PC-3 (cell line): ENCODE measurements around the gene GMPR. TPM values are rescaled to one million over a fixed set of nuclear protein-coding genes. Genes with fewer than 3 reads are reported as not detected.
A peak's percentile ranks its signal among the peaks of the same experiment; 100 is the strongest.

Source experiments
- ATAC-seq: fragments of 200-7000 bp; cut with Tn5 transposase; 2 replicates; pipeline ENCODE4 v1.9.1; 2020; ENCODE audit warnings: mild to moderate bottlenecking, moderate library complexity
- BruUV-seq: library from RNA; stranded (reverse); fragments of 400-500 nt; replicated peaks from 2 replicates; lab custom pipeline; 2021; lab: Mats Ljungman, UMichigan
- CTCF ChIA-PET: fragments of 300-600 bp; sonication (Branson Sonifier 250); formaldehyde crosslinking; loops from one replicate; lab custom pipeline; 2022; ENCODE audit warnings: antibody characterized with exemption; lab: Charles Lee
- POLR2A ChIA-PET: fragments of 300-600 bp; sonication (Branson Sonifier 250); formaldehyde crosslinking; loops from one replicate; lab custom pipeline; 2022; ENCODE audit warnings: antibody characterized with exemption; ENCODE audit not compliant: unreplicated experiment; lab: Charles Lee
- DNase-seq: peaks from one replicate; pipeline ENCODE4 v3.0.0-alpha.2; 2015
- H2AFZ ChIP-seq: fragments of 300-600 bp; sonication (generic); 2 replicates; pipeline ENCODE4 v1.6.0; 2016; ENCODE audit warnings: antibody characterized with exemption, low read length
- H3F3A ChIP-seq: fragments of 300-600 bp; sonication (generic); one replicate; pipeline ENCODE4 v1.6.0; 2017; ENCODE audit warnings: antibody characterized with exemption, low read length, control low read depth, mild to moderate bottlenecking; ENCODE audit not compliant: unreplicated experiment
- H3K27ac ChIP-seq: fragments of 300-600 bp; sonication (generic); 2 replicates; pipeline ENCODE4 v1.5.1; 2016; ENCODE audit warnings: mild to moderate bottlenecking, low read length
- H3K27me3 ChIP-seq: fragments of 300-600 bp; sonication (generic); 2 replicates; pipeline ENCODE4 v1.6.1; 2016; ENCODE audit warnings: low read length, mixed read lengths
- H3K36me3 ChIP-seq: fragments of 300-600 bp; sonication (generic); 2 replicates; pipeline ENCODE4 v1.6.1; 2016; ENCODE audit warnings: low read depth, mixed run types, low read length, mixed read lengths
- H3K4me1 ChIP-seq: fragments of 300-600 bp; sonication (generic); 2 replicates; pipeline ENCODE4 v1.5.1; 2016; ENCODE audit warnings: low read length; ENCODE audit not compliant: insufficient read depth
- H3K4me2 ChIP-seq: fragments of 300-600 bp; sonication (generic); 2 replicates; pipeline ENCODE4 v1.6.0; 2016; ENCODE audit warnings: low read length
- H3K4me3 ChIP-seq: fragments of 300-600 bp; sonication (generic); 2 replicates; pipeline ENCODE4 v1.5.1; 2016; ENCODE audit warnings: mild to moderate bottlenecking, low read length, mixed read lengths
- H3K79me2 ChIP-seq: fragments of 300-600 bp; sonication (generic); 2 replicates; pipeline ENCODE4 v1.6.1; 2017; ENCODE audit warnings: low read length, mixed read lengths
- H3K9ac ChIP-seq: fragments of 300-600 bp; sonication (generic); 2 replicates; pipeline ENCODE4 v1.6.0; 2016; ENCODE audit warnings: mild to moderate bottlenecking, low read length
- H3K9me2 ChIP-seq: fragments of 300-600 bp; sonication (generic); replicated peaks from 2 replicates; pipeline ENCODE4 v1.6.1; 2016; ENCODE audit warnings: mixed run types, low read length, mixed read lengths
- H3K9me3 ChIP-seq: fragments of 300-600 bp; sonication (generic); 2 replicates; pipeline ENCODE4 v1.6.1; 2016; ENCODE audit warnings: low read length, mixed read lengths
- H4K20me1 ChIP-seq: fragments of 300-600 bp; sonication (generic); 2 replicates; pipeline ENCODE4 v1.6.1; 2016; ENCODE audit warnings: low read length, mixed read lengths
- EZH2 ChIP-seq: fragments of 300-600 bp; sonication (generic); IDR thresholded peaks from one replicate; pipeline ENCODE4 v1.6.1; 2017; ENCODE audit warnings: antibody characterized with exemption, mild to moderate bottlenecking, low read length; ENCODE audit not compliant: unreplicated experiment
- EZH2phosphoT487 ChIP-seq: fragments of 300-600 bp; sonication (generic); IDR thresholded peaks from 2 replicates; pipeline ENCODE4 v1.6.1; 2018; ENCODE audit warnings: mild to moderate bottlenecking, antibody characterized with exemption, low read length, borderline replicate concordance
- intact Hi-C: fragments of 100-400 bp; cut with micrococcal nuclease; formaldehyde crosslinking; loops from 2 replicates; pipeline ENCODE4 v1.9.0; 2023
- total RNA-seq: library from RNA; depleted of rRNA; stranded (reverse); fragments of >200 nt; gene quantifications from 2 replicates; pipeline ENCODE4 v1.2.3, GENCODE V29; 2014
- TF ChIP-seq, protein P1 (sequence below): fragments of 300-600 bp; sonication (generic); conservative IDR thresholded peaks from 2 replicates; pipeline ENCODE4 v1.5.1; 2017; ENCODE audit warnings: antibody characterized with exemption, low read depth, mild to moderate bottlenecking, low read length

Gene GMPR
- total RNA-seq, 1 experiment from 2014 or later = 5.8 TPM

DNA sequence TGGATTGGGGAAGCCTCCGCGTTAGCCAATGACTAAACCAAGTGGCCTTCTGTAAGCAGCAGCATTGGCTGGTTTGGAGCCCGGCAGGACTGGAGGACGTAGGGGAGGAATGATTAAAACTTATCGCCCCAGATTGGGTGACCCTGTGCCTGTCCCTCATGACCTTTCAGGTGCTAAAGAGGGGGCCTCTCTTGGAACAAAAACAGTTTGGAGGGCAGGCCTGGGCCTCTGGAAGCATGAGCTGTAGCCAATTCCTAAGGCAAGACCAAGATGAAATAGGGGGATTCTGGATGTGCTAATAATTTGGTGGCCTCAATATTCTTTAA lies 1.4 kb downstream of the GMPR start:
- intact Hi-C loops = loop anchor here (1.0 to 5.0 kb wide), 2 partner anchors 38 to 78 kb away; no protein-coding TSS in a partner anchor
- Histone ChIP-seq H3K79me2 (no peaks in the 10 kb centered on the region), H3K36me3 (no peaks in the 10 kb centered on the region), H3K27me3 (0 out of 2 replicates have a peak, but pooled peaks cover 5% of the 10 kb centered on the region), H3K9me2 (no peaks in the 10 kb centered on the region), H3K9ac (peak overlapping the region; percentile 32; the same call in 1 of the 2 replicates), H3K27ac (no peak overlapping the region), H3K4me1 (peaks cover 24% of the 10 kb centered on the region), H3F3A (no peaks in the 10 kb centered on the region), H3K9me3 (no peaks in the 10 kb centered on the region), H3K4me2 (peak overlapping the region; percentile 90), H3K4me3 (peak overlapping the region; percentile 92), H4K20me1 (no peaks in the 10 kb centered on the region), H2AFZ (peak overlapping the region; percentile 86)
- CTCF ChIA-PET = interaction anchor here (1.3 kb wide), 1 partner anchor 38 kb away, joined by 4 read pairs; no protein-coding TSS in a partner anchor
- BruUV-seq = no TSS peak
- TF ChIP-seq EZH2 = no peak
- TF ChIP-seq, protein P1, sequence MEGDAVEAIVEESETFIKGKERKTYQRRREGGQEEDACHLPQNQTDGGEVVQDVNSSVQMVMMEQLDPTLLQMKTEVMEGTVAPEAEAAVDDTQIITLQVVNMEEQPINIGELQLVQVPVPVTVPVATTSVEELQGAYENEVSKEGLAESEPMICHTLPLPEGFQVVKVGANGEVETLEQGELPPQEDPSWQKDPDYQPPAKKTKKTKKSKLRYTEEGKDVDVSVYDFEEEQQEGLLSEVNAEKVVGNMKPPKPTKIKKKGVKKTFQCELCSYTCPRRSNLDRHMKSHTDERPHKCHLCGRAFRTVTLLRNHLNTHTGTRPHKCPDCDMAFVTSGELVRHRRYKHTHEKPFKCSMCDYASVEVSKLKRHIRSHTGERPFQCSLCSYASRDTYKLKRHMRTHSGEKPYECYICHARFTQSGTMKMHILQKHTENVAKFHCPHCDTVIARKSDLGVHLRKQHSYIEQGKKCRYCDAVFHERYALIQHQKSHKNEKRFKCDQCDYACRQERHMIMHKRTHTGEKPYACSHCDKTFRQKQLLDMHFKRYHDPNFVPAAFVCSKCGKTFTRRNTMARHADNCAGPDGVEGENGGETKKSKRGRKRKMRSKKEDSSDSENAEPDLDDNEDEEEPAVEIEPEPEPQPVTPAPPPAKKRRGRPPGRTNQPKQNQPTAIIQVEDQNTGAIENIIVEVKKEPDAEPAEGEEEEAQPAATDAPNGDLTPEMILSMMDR = no peak
- no peak for TF ChIP-seq EZH2phosphoT487
- ATAC-seq (peak; percentile 73), DNase-seq (no peak)
- POLR2A ChIA-PET = interaction anchor here (0.6 kb wide), 1 partner anchor 782 kb away, joined by 3 read pairs; no protein-coding TSS in a partner anchor

- ChIA-PET CTCF (no interaction called here), POLR2A (no interaction called here)
- Histone ChIP-seq H3F3A (no peaks in the 10 kb centered on the region), H3K4me3 (no peak overlapping the region), H2AFZ (no peak overlapping the region), H3K9me2 (no peaks in the 10 kb centered on the region), H3K4me1 (peaks cover 24% of the 10 kb centered on the region), H3K9ac (no peak overlapping the region), H3K79me2 (no peaks in the 10 kb centered on the region), H3K27me3 (0 out of 2 replicates have a peak, but pooled peaks cover 5% of the 10 kb centered on the region), H3K4me2 (no peak overlapping the region), H3K27ac (no peak overlapping the region), H3K9me3 (no peaks in the 10 kb centered on the region), H3K36me3 (no peaks in the 10 kb centered on the region), H4K20me1 (no peaks in the 10 kb centered on the region)
- BruUV-seq = no TSS peak
- ATAC-seq = no peak
- DNase-seq = no peak
- intact Hi-C loops = no loop called here
- no peak for TF ChIP-seq EZH2phosphoT487
- TF ChIP-seq, protein P1 = no peak
- TF ChIP-seq EZH2 = no peak
Observed at GRCh38 chr6:16240589-16241320, 2.4 kb downstream of the GMPR start.

DNA sequence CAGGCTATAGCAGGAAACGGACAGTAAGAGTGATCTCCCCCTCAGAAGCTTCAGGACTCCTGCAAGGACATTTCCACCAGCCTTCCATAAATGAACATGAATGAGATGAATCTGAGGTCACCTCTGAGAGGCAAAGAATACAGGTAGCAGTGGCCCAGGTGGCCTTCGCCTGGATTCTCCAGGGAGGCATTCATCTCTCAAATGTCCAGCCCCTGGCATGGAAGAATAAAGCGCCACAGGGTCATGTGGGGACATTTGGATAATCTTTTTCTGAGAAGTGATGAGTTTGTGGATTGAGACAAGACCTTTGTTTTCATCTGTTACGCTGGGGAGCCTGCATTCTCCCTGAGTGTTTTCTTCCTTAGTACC lies 2.9 kb downstream of the GMPR start:
- ChIA-PET CTCF (no interaction called here), POLR2A (no interaction called here)
- H3K9me3 ChIP-seq = no peaks in the 10 kb centered on the region
- no peak overlapping the region for H2AFZ ChIP-seq
- ATAC-seq = no peak
- H3K79me2 ChIP-seq = no peaks in the 10 kb centered on the region
- intact Hi-C loops = no loop called here
- 0 out of 2 replicates have a peak, but pooled peaks cover 5% of the 10 kb centered on the region for H3K27me3 ChIP-seq
- TF ChIP-seq, protein P1 = no peak
- BruUV-seq = no TSS peak
- no peaks in the 10 kb centered on the region for H3K36me3 ChIP-seq
- no peak overlapping the region for H3K27ac ChIP-seq
- no peak overlapping the region for H3K4me3 ChIP-seq
- H3K9me2 ChIP-seq = no peaks in the 10 kb centered on the region
- no peak for DNase-seq
- no peaks in the 10 kb centered on the region for H4K20me1 ChIP-seq
- H3K4me1 ChIP-seq = peaks cover 24% of the 10 kb centered on the region
- no peak overlapping the region for H3K9ac ChIP-seq
- H3F3A ChIP-seq = no peaks in the 10 kb centered on the region
- no peak overlapping the region for H3K4me2 ChIP-seq
